ENCODE data around the gene CARHSP1.
A peak's percentile ranks its signal among the peaks of the same experiment; 100 is the strongest.
"Not testable (repeated sequence)": the region's sequence is repeated elsewhere in the genome, so short reads cannot be mapped to it uniquely, and the experiment has no call there.

CARHSP1 gene

DNA sequence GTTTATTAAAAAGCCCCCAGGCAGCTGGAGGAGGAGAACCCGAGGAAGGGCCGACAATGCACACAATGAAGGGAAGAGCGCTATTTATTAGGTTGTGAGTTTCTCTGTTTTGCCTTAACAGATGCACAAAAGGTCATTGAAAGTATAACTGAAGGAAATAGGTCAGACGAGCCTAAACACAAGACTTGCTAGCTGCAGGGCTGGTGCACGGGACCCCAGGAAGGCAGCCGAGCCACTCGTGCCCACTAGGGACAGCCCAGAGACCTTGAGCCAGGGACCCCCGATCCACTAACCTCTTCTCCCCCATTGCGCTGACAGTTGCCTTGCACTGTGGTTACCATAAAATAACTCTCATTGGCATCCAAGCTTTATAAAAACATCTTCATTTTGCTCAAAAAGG is 24.6 kb upstream of the CARHSP1 start:
- no peak for DNase-seq (ENCODE audit: low spot score)

GRCh38 chr16:8892101-8892575 is 23.3 kb upstream of the CARHSP1 start:
- DNase-seq (ENCODE audit: low spot score): no peak

DNA sequence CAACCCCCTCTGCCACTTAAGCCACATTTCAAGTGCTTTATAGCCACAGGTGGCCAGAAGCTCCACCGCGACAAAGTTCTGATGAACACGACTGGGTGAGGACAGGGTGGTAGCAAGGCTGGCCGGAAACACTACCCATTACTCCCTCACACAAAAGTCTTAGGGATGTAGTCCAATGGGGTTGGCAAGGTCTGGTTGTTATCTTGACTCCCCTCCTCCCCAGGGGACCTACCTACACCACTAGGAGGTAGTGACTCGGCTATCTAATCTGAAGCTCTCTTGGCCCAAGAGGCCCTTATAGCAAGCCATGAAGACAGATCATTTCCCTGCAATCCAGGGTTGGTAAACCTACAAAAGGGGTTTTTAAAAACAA is 21.7 kb upstream of the CARHSP1 start:
- no peak for DNase-seq (ENCODE audit: low spot score)

DNA sequence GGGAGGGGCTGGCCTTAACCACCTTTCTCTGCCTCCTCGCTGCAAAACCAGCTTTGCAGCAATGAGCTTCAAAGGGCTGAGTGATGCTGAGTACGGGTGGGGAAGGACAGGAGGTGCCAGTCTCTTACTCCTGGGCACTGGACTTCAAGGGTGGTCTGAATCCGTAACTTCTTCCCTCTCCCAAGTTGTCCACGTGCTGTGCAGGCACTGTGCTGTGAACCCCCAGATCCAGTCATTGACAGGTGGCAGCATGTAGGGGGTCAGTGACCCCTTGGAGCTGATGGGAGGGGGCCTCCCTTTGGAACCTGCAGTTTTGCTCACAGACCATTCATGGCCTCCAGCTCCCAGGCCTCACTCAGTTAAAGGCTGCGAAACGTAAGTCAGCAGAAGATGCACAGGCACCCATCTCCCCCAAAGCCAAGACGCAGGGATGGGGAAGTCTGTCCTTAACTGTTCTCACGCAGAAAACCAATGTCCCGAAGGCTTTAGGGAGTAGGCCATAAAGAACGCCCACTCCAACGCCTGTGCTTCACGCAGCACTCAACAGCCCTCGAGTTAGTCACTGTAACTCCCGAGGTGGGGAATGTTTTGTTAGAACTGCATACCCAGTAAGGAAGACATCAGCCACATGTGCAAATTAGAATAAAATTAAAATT is 21.2 kb upstream of the CARHSP1 start:
- no peak for DNase-seq (ENCODE audit: low spot score)

- no peak for DNase-seq (ENCODE audit: low spot score)
Measured at GRCh38 chr16:8888951-8889892, 20.4 kb upstream of the CARHSP1 start.

GRCh38 chr16:8887952-8888560 is 19.2 kb upstream of the CARHSP1 start:
- peak; percentile 44 for DNase-seq (ENCODE audit: low spot score)

DNA sequence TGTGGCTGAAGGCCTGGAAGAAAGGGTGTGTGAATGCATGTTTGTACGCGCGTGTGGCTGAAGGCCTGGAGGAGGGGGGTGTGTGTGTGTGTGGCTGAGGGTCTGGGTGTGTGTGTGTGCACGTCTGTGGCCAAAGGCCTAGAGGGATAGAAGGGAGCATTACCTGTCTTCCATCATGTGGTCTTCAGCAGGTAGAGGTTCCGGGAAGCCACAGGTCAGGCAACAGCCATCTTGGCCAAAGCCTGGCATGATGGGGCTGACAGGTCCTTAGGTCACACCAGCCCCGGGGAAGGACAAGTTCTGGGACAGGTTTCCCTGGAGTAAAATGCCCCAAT is 18.6 kb upstream of the CARHSP1 start:
- DNase-seq (ENCODE audit: low spot score): no peak

- DNase-seq (ENCODE audit: low spot score): no peak
Measured at GRCh38 chr16:8886593-8887430, 18.0 kb upstream of the CARHSP1 start.

DNA sequence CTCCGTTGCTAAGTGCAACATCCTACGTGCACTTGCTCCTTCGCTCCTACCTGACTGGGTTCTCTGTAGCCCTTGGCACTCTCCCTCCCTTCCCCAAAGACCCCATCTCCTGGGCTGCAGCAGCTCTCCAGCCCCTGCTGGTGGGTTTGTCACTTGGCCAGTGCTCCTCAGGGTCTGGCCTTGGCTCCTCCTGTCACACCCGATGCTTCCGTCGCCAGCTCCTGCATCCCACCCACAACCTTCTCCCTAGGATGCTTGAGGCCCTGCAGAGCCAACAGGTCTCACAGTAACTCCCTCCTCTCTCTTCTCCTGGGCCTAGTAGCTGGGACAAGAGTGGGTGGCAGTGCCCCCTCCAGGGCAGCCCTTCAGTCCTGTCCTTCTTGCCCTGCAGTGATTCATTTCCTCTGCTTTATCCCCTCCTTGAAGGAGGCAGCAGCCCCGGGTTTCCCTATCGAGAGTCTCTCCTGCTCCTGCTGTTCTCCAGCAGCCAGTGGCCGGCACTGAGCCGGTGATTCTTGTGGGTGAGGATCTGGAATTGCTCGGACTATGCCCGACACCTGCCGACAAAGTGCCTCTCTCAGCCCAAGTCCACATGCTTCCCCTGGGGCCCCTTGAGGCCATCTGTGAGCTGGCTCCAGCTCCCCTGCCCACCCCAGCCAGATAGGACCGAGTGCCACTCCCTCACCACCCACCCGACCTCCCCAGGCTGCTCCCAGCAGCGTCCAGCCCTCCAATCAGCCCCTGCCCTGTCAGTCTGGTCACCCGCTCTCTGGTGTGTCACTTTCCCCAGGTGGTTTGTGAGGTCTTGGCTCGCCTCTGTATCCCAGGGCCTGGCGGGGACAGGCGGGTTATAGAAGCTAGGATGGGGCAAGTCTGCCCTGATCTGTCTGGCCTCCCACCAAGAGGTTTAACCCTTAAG is 17.1 kb upstream of the CARHSP1 start:
- peak; percentile 48 for DNase-seq (ENCODE audit: low spot score)

- DNase-seq (ENCODE audit: low spot score): no peak
Measured at GRCh38 chr16:8882725-8883377, 14.0 kb upstream of the CARHSP1 start.

- no peak for DNase-seq (ENCODE audit: low spot score)
Measured at GRCh38 chr16:8882041-8882617, 13.3 kb upstream of the CARHSP1 start, which contains the start of gene LITAFD. TSS of gene LITAFD (plus strand) at chr16:8882351. CDS start at chr16:8884356, 2,005 bp downstream.

GRCh38 chr16:8880839-8881510 is 12.2 kb upstream of the CARHSP1 start:
- no peak for DNase-seq (ENCODE audit: low spot score)

DNA sequence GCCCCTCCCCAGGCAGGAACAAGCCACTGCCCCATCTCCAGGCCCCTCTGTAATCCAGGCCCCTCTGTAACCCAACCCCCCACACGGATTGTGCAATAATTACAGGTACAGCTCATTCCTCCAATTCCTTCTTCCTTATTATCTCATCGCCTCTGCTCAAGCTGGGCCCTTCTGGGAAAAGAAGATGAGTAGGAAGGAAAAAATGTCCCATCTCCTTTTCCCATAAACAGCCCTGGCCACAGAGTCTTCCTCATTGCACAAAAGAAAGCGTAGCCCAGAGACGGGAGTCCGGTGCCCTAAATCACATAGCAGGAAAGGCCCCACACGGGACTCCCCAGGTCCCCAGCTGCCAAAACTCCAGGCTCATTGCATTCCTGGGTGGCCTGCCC is 9.7 kb upstream of the CARHSP1 start:
- no peak for DNase-seq (ENCODE audit: low spot score)

DNA sequence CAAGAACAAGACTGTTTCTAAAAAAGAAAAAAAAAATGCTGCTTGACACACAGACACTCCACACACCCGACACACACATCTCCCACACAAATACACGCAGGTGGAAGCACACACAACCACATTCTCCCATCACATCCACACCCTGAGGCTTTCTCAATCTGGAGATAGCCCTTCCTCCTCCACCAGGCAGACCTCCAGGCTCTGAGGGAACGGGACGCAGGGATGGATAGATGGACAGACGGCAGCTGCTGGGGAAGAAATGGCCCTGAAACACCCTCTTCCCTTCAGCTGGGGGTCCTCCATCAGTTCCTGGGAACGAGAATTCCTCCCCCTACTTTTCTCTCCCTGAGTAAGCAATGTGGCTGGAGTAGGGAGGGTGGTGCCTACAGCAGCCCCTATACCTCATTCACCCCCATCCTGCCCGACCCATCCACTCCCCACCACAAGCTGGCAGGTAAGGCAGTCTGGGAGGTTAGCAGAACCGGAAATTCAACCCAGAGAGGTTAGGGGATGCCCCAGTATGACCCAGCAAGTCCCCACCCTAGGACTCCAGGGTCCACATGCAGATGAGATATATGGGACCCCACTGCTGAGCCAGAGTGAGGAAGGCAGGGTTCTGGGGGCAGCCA is 9.2 kb upstream of the CARHSP1 start:
- no peak for DNase-seq (ENCODE audit: low spot score)

GRCh38 chr16:8875317-8875716 is 6.5 kb upstream of the CARHSP1 start:
- DNase-seq (ENCODE audit: low spot score): not testable (repeated sequence)

DNA sequence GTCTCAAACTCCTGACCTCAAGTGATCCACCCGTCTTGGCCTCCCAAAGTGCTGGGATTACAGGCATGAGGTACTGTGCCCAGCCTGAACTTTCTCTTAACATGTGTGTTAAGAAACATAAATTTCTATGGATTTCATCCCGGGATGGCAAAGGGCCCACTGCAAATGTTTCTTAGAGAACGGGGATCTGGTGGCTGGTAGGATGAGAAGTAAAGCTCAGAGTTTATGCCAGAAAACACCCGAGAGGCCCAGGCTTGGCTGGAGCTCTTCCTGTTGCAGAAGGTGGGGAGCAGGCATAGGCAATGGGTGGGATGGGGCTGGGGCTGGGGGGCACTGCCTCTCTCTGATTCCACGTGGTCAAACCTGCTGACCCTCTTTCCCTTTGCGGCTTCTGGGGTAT is 5.6 kb upstream of the CARHSP1 start:
- no peak for DNase-seq (ENCODE audit: low spot score)

DNA sequence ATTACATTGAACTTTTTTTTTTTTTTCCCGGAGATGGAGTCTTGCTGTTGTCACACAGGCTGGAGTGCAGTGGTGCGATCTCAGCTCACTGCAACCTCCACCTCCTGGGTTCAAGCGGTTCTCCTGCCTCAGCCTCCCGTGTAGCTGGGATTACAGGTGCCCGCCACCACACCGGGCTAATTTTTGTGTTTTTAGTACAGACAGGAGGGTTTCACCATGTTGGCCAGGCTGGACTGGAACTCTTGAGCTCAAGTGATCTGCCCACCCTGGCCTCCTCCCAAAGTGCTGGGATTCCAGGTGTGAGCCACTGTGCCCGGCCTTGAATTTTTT is 5.0 kb upstream of the CARHSP1 start:
- DNase-seq (ENCODE audit: low spot score): not testable (repeated sequence)

- no peak for DNase-seq (ENCODE audit: low spot score)
Measured at GRCh38 chr16:8872967-8873865, 4.4 kb upstream of the CARHSP1 start.

Measured in kidney capillary endothelial cell (primary cell).